Lower leg skin (tissue), 4 donors: ENCODE results near the gene NIPBL. TPM values are rescaled to one million over a fixed set of nuclear protein-coding genes. Genes with fewer than 3 reads are reported as not detected.

Source experiments
- DNase-seq, 2 donors: peaks; one replicate each; pipeline ENCODE4 v3.0.0-alpha.2; 2019; ENCODE audit warnings: low spot score in 2 of 2
- H3K4me3 ChIP-seq: fragments of 200-600 bp; sonication (generic); 2 replicates; pipeline ENCODE4 v1.5.1; 2017; ENCODE audit warnings: mild to moderate bottlenecking, low read depth; ENCODE audit not compliant: poor library complexity, severe bottlenecking
- POLR2A ChIP-seq, 2 donors: fragments of 450-650 bp; IDR thresholded peaks; one replicate each; pipeline ENCODE4 v1.6.1; 2016 to 2017; ENCODE audit warnings: antibody characterized with exemption in 2 of 2, mild to moderate bottlenecking in 1 of 2, moderate library complexity in 1 of 2
- WGBS, 2 donors: methylation state at CpG; one replicate each; pipeline ENCODE4 v1.1.5; 2018; 5-methylcytosine and 5-hydroxymethylcytosine counted together
- intact Hi-C: fragments of 100-400 bp; cut with DNase I; formaldehyde crosslinking; loops from one replicate; pipeline ENCODE4 v1.15.0; 2023; ENCODE audit warnings: low total_unique reads
- total RNA-seq, 4 donors: library from RNA; depleted of rRNA; stranded (reverse); fragments of >200 nt; gene quantifications; one replicate each; pipeline ENCODE4 v1.1.0, GENCODE V29; 2016
- TF ChIP-seq, protein P1 (sequence below), 3 donors: fragments of 450-650 bp; IDR thresholded peaks; one replicate each; pipeline ENCODE4 v1.5.1; 2016; ENCODE audit warnings: antibody characterized with exemption in 3 of 3, mild to moderate bottlenecking in 3 of 3, moderate library complexity in 2 of 3

The NIPBL gene
- total RNA-seq, 4 donors from 2014 or later, result 39.0 to 56.9 (median 49.4) TPM

DNA sequence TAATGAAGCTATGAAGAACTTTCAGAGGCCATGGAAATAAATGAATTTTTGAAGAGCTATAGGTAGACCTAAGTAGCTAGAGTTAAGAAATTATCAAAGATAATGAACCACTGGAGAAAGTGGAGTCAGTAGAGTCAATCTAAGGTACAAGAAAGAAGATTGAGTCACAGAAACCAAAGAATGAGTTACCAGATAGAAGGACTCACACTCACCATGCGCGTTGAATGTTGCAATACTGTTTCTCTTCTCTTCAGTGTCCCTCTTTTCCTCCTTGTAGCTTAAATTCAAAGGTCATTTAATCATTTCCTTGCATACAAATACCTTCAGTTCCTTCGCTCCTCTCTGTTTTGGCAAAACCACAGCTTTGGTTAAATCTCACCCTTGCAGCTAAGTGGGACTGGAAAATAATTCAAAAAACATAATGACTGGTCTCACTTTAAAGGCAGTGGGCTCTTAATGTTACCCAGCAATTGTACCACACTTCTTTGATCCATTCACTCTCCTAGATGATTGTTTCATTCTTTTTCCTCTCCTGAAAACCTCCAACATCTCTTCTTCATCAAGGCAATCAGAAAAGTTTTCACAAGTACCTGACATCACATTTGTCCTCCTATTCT lies 58.3 kb downstream of the NIPBL start:
- no peak overlapping the region for H3K4me3 ChIP-seq
- intact Hi-C loops, result no loop called here
- DNase-seq, result no peak
- TF ChIP-seq, protein P1, sequence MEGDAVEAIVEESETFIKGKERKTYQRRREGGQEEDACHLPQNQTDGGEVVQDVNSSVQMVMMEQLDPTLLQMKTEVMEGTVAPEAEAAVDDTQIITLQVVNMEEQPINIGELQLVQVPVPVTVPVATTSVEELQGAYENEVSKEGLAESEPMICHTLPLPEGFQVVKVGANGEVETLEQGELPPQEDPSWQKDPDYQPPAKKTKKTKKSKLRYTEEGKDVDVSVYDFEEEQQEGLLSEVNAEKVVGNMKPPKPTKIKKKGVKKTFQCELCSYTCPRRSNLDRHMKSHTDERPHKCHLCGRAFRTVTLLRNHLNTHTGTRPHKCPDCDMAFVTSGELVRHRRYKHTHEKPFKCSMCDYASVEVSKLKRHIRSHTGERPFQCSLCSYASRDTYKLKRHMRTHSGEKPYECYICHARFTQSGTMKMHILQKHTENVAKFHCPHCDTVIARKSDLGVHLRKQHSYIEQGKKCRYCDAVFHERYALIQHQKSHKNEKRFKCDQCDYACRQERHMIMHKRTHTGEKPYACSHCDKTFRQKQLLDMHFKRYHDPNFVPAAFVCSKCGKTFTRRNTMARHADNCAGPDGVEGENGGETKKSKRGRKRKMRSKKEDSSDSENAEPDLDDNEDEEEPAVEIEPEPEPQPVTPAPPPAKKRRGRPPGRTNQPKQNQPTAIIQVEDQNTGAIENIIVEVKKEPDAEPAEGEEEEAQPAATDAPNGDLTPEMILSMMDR (IDR thresholded peaks at IDR 0.05), result no peak
- 91 to 95% methylated on average over 3 of the region's 3 CpGs for WGBS, 2 donors

- intact Hi-C loops, result no loop called here
- no peak for DNase-seq
- TF ChIP-seq, protein P1 (IDR thresholded peaks at IDR 0.05), result no peak
- H3K4me3 ChIP-seq, result no peak overlapping the region
- WGBS, 2 donors, result 96 to 100% methylated on average over 1 of the region's 1 CpG
These were observed 59.2 kb downstream of the NIPBL start for GRCh38 chr5:36935805-36936204.

GRCh38 chr5:36936309-36936708 lies 59.7 kb downstream of the NIPBL start:
- no peak for TF ChIP-seq POLR2A (IDR thresholded peaks at IDR 0.05)
- TF ChIP-seq, protein P1 (IDR thresholded peaks at IDR 0.05), result no peak
- 78 to 87% methylated on average over 3 of the region's 3 CpGs for WGBS, 2 donors
- intact Hi-C loops, result no loop called here
- DNase-seq, result no peak
- H3K4me3 ChIP-seq, result no peak overlapping the region

GRCh38 chr5:36938129-36938528 lies 61.6 kb downstream of the NIPBL start:
- no peak overlapping the region for H3K4me3 ChIP-seq
- TF ChIP-seq, protein P1 (IDR thresholded peaks at IDR 0.05), result no peak
- TF ChIP-seq POLR2A (IDR thresholded peaks at IDR 0.05), result no peak
- intact Hi-C loops, result no loop called here
- no peak for DNase-seq
- 92 to 97% methylated on average over 5 of the region's 5 CpGs for WGBS, 2 donors

DNA sequence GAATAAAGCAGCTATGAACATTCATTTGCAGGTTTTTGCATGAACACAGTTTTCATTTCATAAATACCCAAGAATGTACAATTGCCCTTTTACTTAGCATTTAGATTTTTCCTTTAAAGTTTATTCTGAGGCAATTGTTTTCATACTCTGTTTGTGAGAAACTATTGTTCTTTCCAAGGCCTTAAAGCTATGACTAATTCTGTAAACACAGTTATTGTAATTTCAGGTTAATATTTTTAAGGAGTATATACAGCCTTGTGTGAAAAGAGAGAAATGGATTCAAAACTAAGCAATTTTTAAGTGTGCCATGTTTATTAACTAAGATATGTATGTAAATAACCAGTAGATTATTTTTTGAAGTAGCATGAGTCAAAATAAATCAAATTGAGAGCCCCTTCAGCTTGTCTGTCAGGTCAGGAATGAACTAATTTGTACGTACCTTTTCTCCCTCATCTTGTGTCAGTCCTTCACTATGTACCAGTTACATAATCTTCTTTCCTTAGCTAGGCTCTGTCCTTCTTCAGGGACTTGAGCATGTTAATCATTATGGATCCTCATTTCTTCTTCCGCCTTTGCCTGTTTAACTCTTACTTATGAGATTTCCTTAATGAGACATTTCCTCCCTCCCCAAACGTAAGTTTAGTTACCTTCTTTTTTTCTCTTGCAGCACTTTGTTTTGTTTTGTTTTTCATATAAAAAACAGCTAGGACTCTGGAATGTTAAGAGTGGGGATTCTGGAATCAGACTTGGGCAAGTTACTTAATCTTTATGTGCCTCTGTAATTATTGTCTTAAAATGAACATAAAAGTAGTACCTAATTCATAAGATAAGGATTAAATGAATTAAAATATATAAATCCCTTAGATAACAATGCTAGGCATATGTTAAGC lies 63.6 kb downstream of the NIPBL start:
- WGBS, 2 donors, result 75 to 82% methylated on average over 3 of the region's 3 CpGs
- no peak for DNase-seq
- TF ChIP-seq POLR2A (IDR thresholded peaks at IDR 0.05), result no peak
- TF ChIP-seq, protein P1 (IDR thresholded peaks at IDR 0.05), result no peak
- no peak overlapping the region for H3K4me3 ChIP-seq
- intact Hi-C loops, result no loop called here
